ENCODE measurements around the gene ZBTB46.

The ZBTB46 gene

DNA sequence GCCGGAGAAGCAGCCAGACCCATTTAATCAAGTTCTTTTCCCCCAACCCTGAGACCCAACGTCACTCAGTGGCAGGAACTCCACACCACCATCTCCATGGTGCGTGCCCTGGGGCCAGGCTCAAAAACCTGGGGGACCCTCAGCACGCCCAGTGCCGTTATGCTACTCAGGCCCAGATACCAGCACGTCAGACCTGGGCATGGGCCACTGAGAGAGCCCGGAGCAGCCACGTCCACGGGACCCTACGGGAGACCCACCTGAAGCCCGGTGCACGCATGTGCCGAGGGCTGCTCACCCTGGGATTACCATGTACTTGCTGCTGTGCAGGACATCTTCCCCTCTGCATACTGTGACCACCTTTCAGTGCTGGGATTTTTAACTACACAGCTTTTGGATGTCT, 77.7 kb downstream of the ZBTB46 start:
- TF ChIP-seq, protein P1, sequence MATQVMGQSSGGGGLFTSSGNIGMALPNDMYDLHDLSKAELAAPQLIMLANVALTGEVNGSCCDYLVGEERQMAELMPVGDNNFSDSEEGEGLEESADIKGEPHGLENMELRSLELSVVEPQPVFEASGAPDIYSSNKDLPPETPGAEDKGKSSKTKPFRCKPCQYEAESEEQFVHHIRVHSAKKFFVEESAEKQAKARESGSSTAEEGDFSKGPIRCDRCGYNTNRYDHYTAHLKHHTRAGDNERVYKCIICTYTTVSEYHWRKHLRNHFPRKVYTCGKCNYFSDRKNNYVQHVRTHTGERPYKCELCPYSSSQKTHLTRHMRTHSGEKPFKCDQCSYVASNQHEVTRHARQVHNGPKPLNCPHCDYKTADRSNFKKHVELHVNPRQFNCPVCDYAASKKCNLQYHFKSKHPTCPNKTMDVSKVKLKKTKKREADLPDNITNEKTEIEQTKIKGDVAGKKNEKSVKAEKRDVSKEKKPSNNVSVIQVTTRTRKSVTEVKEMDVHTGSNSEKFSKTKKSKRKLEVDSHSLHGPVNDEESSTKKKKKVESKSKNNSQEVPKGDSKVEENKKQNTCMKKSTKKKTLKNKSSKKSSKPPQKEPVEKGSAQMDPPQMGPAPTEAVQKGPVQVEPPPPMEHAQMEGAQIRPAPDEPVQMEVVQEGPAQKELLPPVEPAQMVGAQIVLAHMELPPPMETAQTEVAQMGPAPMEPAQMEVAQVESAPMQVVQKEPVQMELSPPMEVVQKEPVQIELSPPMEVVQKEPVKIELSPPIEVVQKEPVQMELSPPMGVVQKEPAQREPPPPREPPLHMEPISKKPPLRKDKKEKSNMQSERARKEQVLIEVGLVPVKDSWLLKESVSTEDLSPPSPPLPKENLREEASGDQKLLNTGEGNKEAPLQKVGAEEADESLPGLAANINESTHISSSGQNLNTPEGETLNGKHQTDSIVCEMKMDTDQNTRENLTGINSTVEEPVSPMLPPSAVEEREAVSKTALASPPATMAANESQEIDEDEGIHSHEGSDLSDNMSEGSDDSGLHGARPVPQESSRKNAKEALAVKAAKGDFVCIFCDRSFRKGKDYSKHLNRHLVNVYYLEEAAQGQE (IDR thresholded peaks at IDR 0.05; ENCODE audit: insufficient read depth in 1 of 2, low read depth in 2 of 2, low read length in 2 of 2), result no peak
- TF ChIP-seq POLR2AphosphoS5 (IDR thresholded peaks at IDR 0.05; ENCODE audit: low read depth, low read length), result no peak
- TF ChIP-seq SIN3A (IDR thresholded peaks at IDR 0.05; ENCODE audit: borderline replicate concordance, insufficient read depth, low read length), result no peak
- TF ChIP-seq FOXP2 (optimal IDR thresholded peaks at IDR 0.05; ENCODE audit: borderline replicate concordance, extremely low read depth, extremely low read length, insufficient read depth), result no peak
- no peak for TF ChIP-seq TAF1 (IDR thresholded peaks at IDR 0.05; ENCODE audit: borderline replicate concordance, insufficient read depth, low read length)

GRCh38 chr20:63752411-63753101, 78.5 kb downstream of the ZBTB46 start:
- TF ChIP-seq FOXP2 (optimal IDR thresholded peaks at IDR 0.05; ENCODE audit: borderline replicate concordance, extremely low read depth, extremely low read length, insufficient read depth), result no peak
- no peak for TF ChIP-seq TAF1 (IDR thresholded peaks at IDR 0.05; ENCODE audit: borderline replicate concordance, insufficient read depth, low read length)
- TF ChIP-seq, protein P1 (IDR thresholded peaks at IDR 0.05; ENCODE audit: insufficient read depth in 1 of 2, low read depth in 2 of 2, low read length in 2 of 2), result no peak
- TF ChIP-seq SIN3A (IDR thresholded peaks at IDR 0.05; ENCODE audit: borderline replicate concordance, insufficient read depth, low read length), result no peak
- TF ChIP-seq POLR2AphosphoS5 (IDR thresholded peaks at IDR 0.05; ENCODE audit: low read depth, low read length), result no peak

GRCh38 chr20:63751471-63752271, 79.4 kb downstream of the ZBTB46 start:
- no peak for TF ChIP-seq POLR2AphosphoS5 (IDR thresholded peaks at IDR 0.05; ENCODE audit: low read depth, low read length)
- no peak for TF ChIP-seq FOXP2 (optimal IDR thresholded peaks at IDR 0.05; ENCODE audit: borderline replicate concordance, extremely low read depth, extremely low read length, insufficient read depth)
- no peak for TF ChIP-seq SIN3A (IDR thresholded peaks at IDR 0.05; ENCODE audit: borderline replicate concordance, insufficient read depth, low read length)
- TF ChIP-seq TAF1 (IDR thresholded peaks at IDR 0.05; ENCODE audit: borderline replicate concordance, insufficient read depth, low read length), result no peak
- TF ChIP-seq, protein P1 (IDR thresholded peaks at IDR 0.05; ENCODE audit: insufficient read depth in 1 of 2, low read depth in 2 of 2, low read length in 2 of 2), result no peak

DNA sequence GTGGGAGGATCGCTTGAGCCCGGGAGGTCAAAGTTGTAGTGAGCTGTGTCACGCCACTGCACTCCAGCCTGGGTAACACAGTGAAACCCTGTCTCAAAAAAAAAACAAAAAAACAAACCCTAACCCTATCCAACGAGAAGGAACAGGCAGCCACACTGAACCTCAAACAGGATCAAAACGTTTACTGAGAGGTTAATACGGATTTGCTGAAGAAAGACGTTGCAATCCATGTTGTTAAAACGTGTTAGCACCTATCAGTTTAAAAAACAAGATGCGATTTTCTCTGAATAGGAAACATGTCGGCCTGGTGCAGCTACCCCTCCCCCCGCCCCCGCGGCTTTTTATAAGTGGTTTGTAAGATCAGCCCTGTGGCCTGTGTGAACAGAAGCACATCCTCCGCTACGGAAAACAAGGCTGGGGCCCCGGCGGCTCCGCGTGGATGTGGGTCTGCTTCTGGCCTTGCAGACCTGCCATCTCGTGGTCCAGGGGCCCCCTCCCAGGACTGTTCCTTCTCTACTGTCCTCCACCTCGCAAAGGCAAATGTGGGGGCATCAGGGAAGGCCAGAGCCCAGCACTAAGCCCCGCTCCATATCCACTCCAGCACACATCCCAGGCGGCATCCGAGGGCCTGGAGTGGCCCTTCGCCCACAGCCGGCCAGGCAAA, 80.1 kb downstream of the ZBTB46 start:
- TF ChIP-seq SIN3A (IDR thresholded peaks at IDR 0.05; ENCODE audit: borderline replicate concordance, insufficient read depth, low read length) (no peak), TAF1 (IDR thresholded peaks at IDR 0.05; ENCODE audit: borderline replicate concordance, insufficient read depth, low read length) (no peak), POLR2AphosphoS5 (IDR thresholded peaks at IDR 0.05; ENCODE audit: low read depth, low read length) (no peak), FOXP2 (optimal IDR thresholded peaks at IDR 0.05; ENCODE audit: borderline replicate concordance, extremely low read depth, extremely low read length, insufficient read depth) (no peak)
- TF ChIP-seq, protein P1 (IDR thresholded peaks at IDR 0.05; ENCODE audit: insufficient read depth in 1 of 2, low read depth in 2 of 2, low read length in 2 of 2), result no peak
